PC-9 (cell line): ENCODE results near the gene RYR3. TPM values are rescaled to one million over a fixed set of nuclear protein-coding genes. Genes with fewer than 3 reads are reported as not detected.

Source experiments
- BruUV-seq: library from RNA; stranded (reverse); fragments of 400-500 nt; replicated peaks from 2 replicates; lab custom pipeline; 2021; lab: Mats Ljungman, UMichigan
- CTCF ChIA-PET: fragments of 300-600 bp; sonication (Branson Sonifier 250); formaldehyde crosslinking; loops from one replicate; lab custom pipeline; 2022; ENCODE audit warnings: antibody characterized with exemption; lab: Charles Lee
- POLR2A ChIA-PET: fragments of 300-600 bp; sonication (Branson Sonifier 250); formaldehyde crosslinking; loops from one replicate; lab custom pipeline; 2022; ENCODE audit warnings: antibody characterized with exemption; ENCODE audit not compliant: unreplicated experiment; lab: Charles Lee
- DNase-seq, 2 experiments: peaks; one replicate each; pipeline versions ENCODE4 v3.0.0 to v3.0.0-alpha.2; 2015 to 2022; ENCODE audit warnings: mixed read lengths in 1 of 2
- H2AFZ ChIP-seq: fragments of 200-600 bp; sonication (generic); 2 replicates; pipeline ENCODE4 v1.8.1; 2017; ENCODE audit warnings: antibody characterized with exemption
- H3F3A ChIP-seq: fragments of 200-600 bp; sonication (generic); 2 replicates; pipeline ENCODE4 v1.8.1; 2017; ENCODE audit warnings: antibody characterized with exemption, mild to moderate bottlenecking, low read depth; ENCODE audit not compliant: insufficient read depth
- H3K27ac ChIP-seq: fragments of 200-600 bp; sonication (generic); 2 replicates; pipeline ENCODE4 v1.6.1; 2016; ENCODE audit warnings: mixed run types
- H3K27me3 ChIP-seq: fragments of 200-600 bp; sonication (generic); 2 replicates; pipeline ENCODE4 v1.6.1; 2016; ENCODE audit warnings: low read depth, mixed run types; ENCODE audit not compliant: insufficient read depth
- H3K36me3 ChIP-seq: fragments of 200-600 bp; sonication (generic); 2 replicates; pipeline ENCODE4 v1.6.1; 2016; ENCODE audit warnings: low read depth, mixed run types
- H3K4me1 ChIP-seq: fragments of 200-600 bp; sonication (generic); replicated peaks from 2 replicates; pipeline ENCODE4 v1.6.1; 2016; ENCODE audit warnings: mixed run types; ENCODE audit not compliant: insufficient read depth
- H3K4me2 ChIP-seq: fragments of 200-600 bp; sonication (generic); 2 replicates; pipeline ENCODE4 v1.6.1; 2017; ENCODE audit warnings: mixed run types
- H3K4me3 ChIP-seq: fragments of 200-600 bp; sonication (generic); 2 replicates; pipeline ENCODE4 v1.6.1; 2016; ENCODE audit warnings: mixed run types
- H3K79me2 ChIP-seq: fragments of 200-600 bp; sonication (generic); 2 replicates; pipeline ENCODE4 v1.6.1; 2017; ENCODE audit warnings: low read depth, mixed run types
- H3K9me2 ChIP-seq: fragments of 200-600 bp; sonication (generic); 2 replicates; pipeline ENCODE4 v1.8.1; 2017; ENCODE audit warnings: mild to moderate bottlenecking; ENCODE audit not compliant: insufficient read depth
- H3K9me3 ChIP-seq: fragments of 200-600 bp; sonication (generic); 2 replicates; pipeline ENCODE4 v1.8.1; 2016; ENCODE audit warnings: low read depth; ENCODE audit not compliant: insufficient read depth
- H4K20me1 ChIP-seq: fragments of 200-600 bp; sonication (generic); 2 replicates; pipeline ENCODE4 v1.8.1; 2017; ENCODE audit not compliant: insufficient read depth
- CTCF ChIP-seq: fragments of 200-600 bp; sonication (generic); conservative IDR thresholded peaks from 2 replicates; pipeline ENCODE4 v1.6.1; 2017; ENCODE audit warnings: mixed run types, antibody characterized with exemption, mild to moderate bottlenecking, moderate library complexity
- EZH2 ChIP-seq: fragments of 200-600 bp; sonication (generic); IDR thresholded peaks from 2 replicates; pipeline ENCODE4 v1.8.0; 2017; ENCODE audit warnings: antibody characterized with exemption, low read depth
- intact Hi-C: fragments of 100-400 bp; cut with micrococcal nuclease; formaldehyde crosslinking; loops from one replicate; pipeline ENCODE4 v1.10.0; 2022; ENCODE audit not compliant: unreplicated experiment
- total RNA-seq: library from RNA; stranded (reverse); gene quantifications from 2 replicates; pipeline ENCODE4 v1.2.3, GENCODE V29; 2021

Gene RYR3
- total RNA-seq, 1 experiment from 2014 or later, result 0.15 TPM

DNA sequence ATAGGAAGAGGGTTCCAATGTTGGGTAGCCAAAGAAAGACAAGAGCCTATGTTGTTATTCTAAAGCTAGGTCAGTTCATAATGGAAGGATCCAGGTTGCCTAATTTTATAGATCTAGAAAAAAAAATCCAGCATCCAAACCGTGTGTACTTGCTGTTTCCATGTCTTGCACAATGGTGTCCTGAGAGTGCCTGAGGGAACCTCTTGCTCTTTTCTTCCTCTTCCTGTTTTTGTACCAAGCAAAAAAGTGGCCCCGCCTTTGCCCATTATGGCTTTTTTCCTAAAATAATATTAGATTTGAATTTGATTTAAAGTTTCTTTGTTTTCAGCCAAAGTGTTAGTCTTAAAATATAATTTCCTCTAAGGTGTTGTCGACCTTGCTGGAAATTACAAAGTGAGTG lies 224.4 kb downstream of the RYR3 start:
- no peaks in the 10 kb centered on the region for H3K79me2 ChIP-seq
- no peaks in the 10 kb centered on the region for H3K27me3 ChIP-seq
- intact Hi-C loops, result no loop called here
- no peak overlapping the region for H3K4me2 ChIP-seq
- TF ChIP-seq EZH2 (no peak), CTCF (no peak)
- H3K4me3 ChIP-seq, result no peak overlapping the region
- ChIA-PET CTCF (no interaction called here), POLR2A (no interaction called here)
- no peak overlapping the region for H2AFZ ChIP-seq
- H3F3A ChIP-seq, result no peaks in the 10 kb centered on the region
- no peaks in the 10 kb centered on the region for H3K9me2 ChIP-seq
- no peaks in the 10 kb centered on the region for H3K4me1 ChIP-seq
- no peak overlapping the region for H3K27ac ChIP-seq
- no peaks in the 10 kb centered on the region for H3K36me3 ChIP-seq
- no peaks in the 10 kb centered on the region for H4K20me1 ChIP-seq
- no peaks in the 10 kb centered on the region for H3K9me3 ChIP-seq
- no TSS peak for BruUV-seq
- DNase-seq, result no peak

GRCh38 chr15:33539825-33540573 lies 229.2 kb downstream of the RYR3 start:
- Histone ChIP-seq H3K4me2 (no peak overlapping the region), H3K27me3 (no peaks in the 10 kb centered on the region), H3K9me3 (no peaks in the 10 kb centered on the region), H2AFZ (no peak overlapping the region), H3K27ac (no peak overlapping the region), H3K36me3 (no peaks in the 10 kb centered on the region), H3K4me3 (no peak overlapping the region), H3K79me2 (no peaks in the 10 kb centered on the region), H3F3A (no peaks in the 10 kb centered on the region), H3K4me1 (no peaks in the 10 kb centered on the region), H4K20me1 (no peaks in the 10 kb centered on the region), H3K9me2 (no peaks in the 10 kb centered on the region)
- ChIA-PET POLR2A (no interaction called here), CTCF (no interaction called here)
- no TSS peak for BruUV-seq
- no peak for DNase-seq
- intact Hi-C loops, result loop anchor here (10.0 kb wide), 1 partner anchor 245 kb away; no protein-coding TSS in a partner anchor
- TF ChIP-seq EZH2, result no peak

GRCh38 chr15:33543957-33544356 lies 233.2 kb downstream of the RYR3 start:
- Histone ChIP-seq H2AFZ (no peak overlapping the region), H3K4me2 (no peak overlapping the region), H3K4me3 (no peak overlapping the region), H3K9me2 (no peaks in the 10 kb centered on the region), H3K79me2 (no peaks in the 10 kb centered on the region), H3K4me1 (no peaks in the 10 kb centered on the region), H3K36me3 (no peaks in the 10 kb centered on the region), H3K9me3 (no peaks in the 10 kb centered on the region), H3K27me3 (no peaks in the 10 kb centered on the region), H3K27ac (no peak overlapping the region), H3F3A (no peaks in the 10 kb centered on the region), H4K20me1 (no peaks in the 10 kb centered on the region)
- ChIA-PET CTCF (no interaction called here), POLR2A (no interaction called here)
- no peak for DNase-seq
- TF ChIP-seq EZH2 (no peak), CTCF (no peak)
- intact Hi-C loops, result loop anchor here (10.0 kb wide), 1 partner anchor 249 kb away; no protein-coding TSS in a partner anchor
- BruUV-seq, result no TSS peak
